CD4-positive, alpha-beta T cell treated with Interleukin-12 subunit alpha and Interleukin-12 subunit beta, for 1 hour (primary cell): ENCODE results near the gene NAALADL1.
"Not testable (repeated sequence)": the region's sequence is repeated elsewhere in the genome, so short reads cannot be mapped to it uniquely, and the experiment has no call there.

Experiments
- DNase-seq: peaks from one replicate; pipeline ENCODE4 v3.0.0-alpha.2; 2020

NAALADL1 gene

DNA sequence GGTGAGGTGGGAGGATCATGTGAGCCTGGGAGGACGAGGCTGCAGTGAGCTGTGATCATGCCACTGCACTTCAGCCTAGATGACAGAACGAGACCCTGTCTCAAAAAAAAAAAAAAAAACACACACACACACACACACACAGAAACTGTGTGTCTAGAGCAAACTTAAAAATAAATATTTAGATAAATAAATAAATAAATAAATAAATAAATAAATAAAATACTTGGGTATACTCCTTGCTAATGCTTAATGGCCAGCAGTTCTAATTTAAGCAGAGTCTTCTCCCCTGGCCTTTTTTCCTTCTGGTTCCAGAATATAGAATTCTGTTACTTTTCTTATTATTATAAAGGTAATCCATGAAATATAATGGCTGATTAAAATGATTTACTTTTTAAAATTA lies 49.5 kb downstream of the NAALADL1 start:
- DNase-seq = no peak

DNA sequence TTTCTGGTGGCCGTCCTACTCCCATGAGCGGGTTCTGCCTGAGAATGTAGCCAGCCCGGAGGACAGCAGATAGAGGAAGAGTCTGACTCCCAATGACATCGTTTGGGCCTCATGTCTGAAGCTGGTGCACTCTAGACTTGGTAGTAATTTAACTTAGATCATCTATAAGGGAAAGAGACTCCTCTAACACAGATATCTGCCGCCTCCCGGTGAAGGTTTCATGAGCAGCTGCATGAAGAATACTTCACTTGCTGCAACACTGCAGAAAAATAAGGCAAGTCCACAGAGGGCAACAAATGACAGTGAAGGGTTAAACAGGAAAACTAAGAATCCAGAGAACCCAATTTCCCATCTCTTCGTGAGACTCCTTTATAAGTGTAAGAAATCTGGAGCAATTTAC lies 50.3 kb downstream of the NAALADL1 start:
- no peak for DNase-seq

DNA sequence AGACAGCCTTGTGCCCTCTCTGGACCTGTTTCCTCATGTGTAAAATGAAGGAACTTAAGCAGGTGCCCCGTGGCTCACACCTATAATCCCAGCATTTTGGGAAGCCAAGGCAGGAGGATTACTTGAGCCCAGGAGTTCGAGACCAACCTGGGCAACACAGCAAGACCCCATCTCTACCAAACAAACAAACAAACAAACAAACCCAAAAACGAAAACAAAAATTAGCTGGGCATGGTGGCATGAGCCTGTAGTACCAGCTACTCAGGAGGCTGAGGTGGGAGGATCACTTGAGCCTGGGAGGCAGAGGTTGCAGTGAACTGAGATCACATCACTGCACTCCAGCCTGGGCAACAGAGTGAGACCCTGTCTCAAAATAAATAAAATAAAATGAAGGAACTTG lies 54.4 kb downstream of the NAALADL1 start:
- DNase-seq = not testable (repeated sequence)

DNA sequence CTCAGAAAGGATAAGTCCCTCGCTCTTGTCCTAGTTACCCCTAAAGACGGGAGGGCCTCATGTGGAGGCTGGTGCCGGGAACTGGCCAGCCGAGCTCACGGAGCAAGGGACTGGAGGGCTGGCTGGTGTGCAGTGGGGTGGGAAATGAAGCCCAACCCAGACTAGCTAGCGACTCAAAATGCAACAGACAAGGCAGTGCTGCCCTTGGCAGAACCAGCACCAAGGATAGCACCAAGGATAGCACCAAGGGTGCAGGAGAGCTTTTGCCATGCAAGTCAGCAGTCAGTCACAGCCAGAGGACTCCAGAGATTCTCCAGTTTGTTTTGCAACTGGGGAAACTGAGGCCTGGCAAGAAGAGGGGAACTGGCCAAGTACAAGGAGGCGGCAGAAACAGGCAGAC lies 55.1 kb downstream of the NAALADL1 start:
- DNase-seq = no peak

DNA sequence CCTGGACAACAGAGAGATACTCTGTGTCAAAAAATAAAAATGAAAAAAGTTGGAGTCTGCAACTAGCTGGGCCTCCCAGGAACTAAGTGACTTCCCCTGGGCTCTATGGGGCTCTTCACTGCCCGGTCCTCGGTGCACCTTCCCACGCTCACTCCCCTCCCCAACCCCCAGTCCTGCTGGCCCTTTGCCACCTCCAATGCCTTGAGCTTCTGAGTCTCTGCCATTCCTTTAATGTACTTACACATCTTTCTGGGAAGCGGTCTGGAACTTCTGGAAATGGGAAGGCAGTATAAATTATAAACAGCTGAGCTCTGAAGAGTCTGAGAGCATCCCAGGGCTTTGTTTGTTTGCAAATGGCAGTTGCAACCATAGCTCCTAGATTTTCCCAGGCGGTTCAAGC lies 55.6 kb downstream of the NAALADL1 start:
- DNase-seq = no peak

DNA sequence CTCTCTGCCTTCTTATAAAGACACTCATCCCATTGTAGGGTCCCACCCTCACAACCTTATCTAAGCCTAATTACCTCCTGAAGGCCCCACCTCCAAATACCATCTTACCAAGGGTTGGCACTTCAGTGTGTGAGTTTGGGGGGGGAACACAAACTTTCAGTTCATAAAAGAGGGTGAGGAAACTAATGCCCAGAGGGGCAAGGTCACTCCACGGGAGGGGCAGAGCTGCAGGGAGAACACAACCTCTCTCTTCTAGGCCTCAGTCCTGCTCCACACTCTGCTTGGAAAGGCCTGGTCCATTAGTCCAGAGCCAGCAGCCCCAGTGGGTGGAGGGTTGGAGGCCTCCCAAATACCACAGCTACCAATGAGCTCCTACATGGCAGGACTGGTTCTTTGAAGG lies 58.9 kb downstream of the NAALADL1 start:
- DNase-seq = no peak

DNA sequence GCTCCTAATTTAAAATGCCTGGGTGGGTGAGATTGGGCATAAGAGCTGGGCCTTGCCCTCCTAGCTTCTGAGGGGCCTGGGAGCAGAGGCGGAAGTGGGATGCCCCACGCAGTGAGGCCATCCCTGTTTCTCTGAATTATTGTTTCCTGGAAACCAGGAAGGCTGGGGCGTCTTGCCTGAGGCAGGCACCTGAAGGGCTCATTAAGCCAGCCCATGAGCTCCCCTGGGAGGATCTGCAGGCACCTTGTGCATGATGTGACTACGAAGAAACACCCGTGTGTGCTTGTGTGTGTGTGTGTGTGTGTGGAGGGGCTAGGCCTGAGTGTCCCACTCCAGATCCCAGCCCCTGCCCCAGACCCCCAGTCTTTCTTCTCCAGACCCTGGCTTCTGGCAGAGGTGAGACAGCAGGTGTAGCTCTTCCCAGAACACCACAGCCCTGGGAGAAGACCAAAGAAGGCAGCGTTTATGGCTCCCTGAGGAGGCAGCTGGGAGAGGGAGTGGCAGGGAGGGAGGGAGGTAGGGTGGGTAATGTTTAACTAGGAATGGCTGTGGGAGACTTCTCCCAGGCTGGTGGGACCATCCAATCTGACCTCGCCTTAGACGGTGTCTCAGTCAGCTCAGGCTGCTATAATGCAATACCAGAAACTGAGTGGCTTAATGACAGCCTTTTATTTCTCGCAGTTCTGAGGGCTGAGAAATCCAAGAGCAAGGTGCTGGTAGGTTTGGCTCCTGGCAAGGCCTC lies 59.5 kb downstream of the NAALADL1 start:
- DNase-seq = no peak

DNA sequence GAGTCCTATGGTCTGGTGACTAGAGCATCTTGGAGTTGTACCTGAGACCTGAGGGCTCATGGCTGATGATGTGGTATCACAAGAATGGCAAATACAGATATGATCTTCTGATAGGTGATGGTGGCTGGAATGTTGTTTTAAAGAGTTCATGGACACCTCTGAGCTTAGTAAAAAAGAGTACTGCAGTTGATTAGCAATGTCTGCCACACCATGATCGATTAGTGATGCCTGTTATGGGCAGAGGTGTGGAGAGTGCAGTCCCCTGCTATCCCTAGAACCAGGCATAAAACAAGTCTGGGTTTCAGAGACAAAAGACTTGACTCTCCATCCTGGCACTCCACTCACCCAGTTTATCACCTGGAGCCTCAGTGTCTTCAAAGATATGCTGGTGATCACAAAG lies 60.2 kb downstream of the NAALADL1 start:
- DNase-seq = no peak

DNA sequence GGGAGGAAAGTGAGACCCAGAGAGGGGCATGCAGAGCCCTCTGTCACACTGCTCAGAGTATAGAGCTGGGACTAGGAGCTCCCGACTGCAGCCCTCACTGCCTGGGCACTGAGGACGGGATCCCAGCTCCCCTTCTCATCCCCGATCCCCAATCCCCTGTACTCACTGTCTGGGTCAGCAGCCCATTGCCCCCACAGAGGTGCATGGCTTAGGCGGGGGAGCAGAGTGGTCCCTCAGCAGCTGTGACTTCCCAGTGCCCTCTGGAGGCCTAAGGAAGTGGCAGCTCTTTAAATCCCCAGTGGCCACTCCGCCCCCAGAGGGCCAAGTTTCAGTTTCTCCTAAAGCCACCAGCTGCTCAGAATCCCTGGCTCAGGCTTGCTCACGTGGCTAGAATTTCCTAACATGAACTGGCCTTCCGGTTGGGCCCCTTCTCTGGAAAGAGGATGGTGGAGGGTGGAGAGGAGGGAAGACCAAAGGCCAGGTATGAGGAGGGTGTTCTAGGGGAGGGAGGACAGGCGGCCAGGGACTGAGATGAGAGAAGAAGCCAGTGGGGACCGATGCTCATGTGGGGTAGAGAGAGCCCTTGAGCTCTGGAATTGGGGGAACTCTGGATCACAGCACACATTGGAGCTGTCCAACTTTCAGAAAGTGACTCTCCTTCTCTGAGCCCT lies 61.5 kb downstream of the NAALADL1 start, which contains the start of gene BATF2:
Gene BATF2, minus strand, starts transcription at position 262 of the 671 bp plus-strand sequence. Its CDS starts 57 bp downstream, at position 205.
- no peak for DNase-seq

DNA sequence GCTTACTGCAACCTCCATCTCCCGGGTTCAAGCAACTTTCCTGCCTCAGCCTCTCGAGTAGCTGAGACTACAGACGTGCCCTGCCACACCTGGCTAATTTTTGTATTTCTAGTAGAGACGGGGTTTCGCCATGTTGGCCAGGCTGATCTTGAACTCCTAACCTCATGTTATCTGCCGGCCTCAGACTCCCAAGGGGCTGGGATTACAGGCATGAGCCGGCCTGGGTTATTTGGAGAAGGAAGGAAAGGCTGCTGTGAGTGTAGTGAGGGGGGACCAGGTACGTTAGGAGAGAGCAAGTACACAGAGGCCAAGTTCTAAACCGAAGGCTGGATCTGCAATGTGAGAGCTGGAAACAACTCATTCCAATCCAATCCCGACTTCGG lies 62.0 kb downstream of the NAALADL1 start:
- no peak for DNase-seq
